IMR-90 (cell line): ENCODE results near the gene PCDH19. TPM values are rescaled to one million over a fixed set of nuclear protein-coding genes. Genes with fewer than 3 reads are reported as not detected.

Experiments
- ATAC-seq: fragments of 200-7000 bp; cut with Tn5 transposase; 2 replicates; pipeline ENCODE4 v1.9.1; 2020; ENCODE audit warnings: low read depth, mild to moderate bottlenecking, moderate library complexity
- BruUV-seq: library from RNA; stranded (reverse); fragments of 400-500 nt; replicated peaks from 2 replicates; lab custom pipeline; 2021; lab: Mats Ljungman, UMichigan
- CTCF ChIA-PET: fragments of 300-600 bp; formaldehyde crosslinking; extraction: SDS; loops from one replicate; lab custom pipeline; 2021; ENCODE audit warnings: antibody characterized with exemption; lab: Yijun Ruan, JAX
- POLR2A ChIA-PET: fragments of 300-600 bp; sonication (Branson Sonifier 250); formaldehyde crosslinking; loops from one replicate; lab custom pipeline; 2022; ENCODE audit warnings: antibody characterized with exemption; ENCODE audit not compliant: unreplicated experiment; lab: Charles Lee
- DNase-seq: peaks from one replicate; pipeline ENCODE4 v3.0.0; 2013
- H2AFZ ChIP-seq: replicated peaks from 2 replicates; pipeline ENCODE3; 2013; ENCODE audit warnings: low read length, mild to moderate bottlenecking; ENCODE audit not compliant: poor library complexity
- H2AK5ac ChIP-seq: 2 replicates; pipeline ENCODE4 v1.6.1; 2013; ENCODE audit warnings: low read depth, low read length, inconsistent platforms
- H2AK9ac ChIP-seq: replicated peaks from 2 replicates; pipeline ENCODE3; 2013; ENCODE audit warnings: mild to moderate bottlenecking, low read depth, low read length, moderate library complexity; ENCODE audit not compliant: poor library complexity
- H2BK120ac ChIP-seq: 2 replicates; pipeline ENCODE4 v1.6.1; 2013; ENCODE audit warnings: low read depth, low read length, inconsistent platforms
- H2BK15ac ChIP-seq: 3 replicates; pipeline ENCODE4 v1.6.1; 2013; ENCODE audit warnings: low read depth, low read length, inconsistent platforms
- H2BK20ac ChIP-seq: 2 replicates; pipeline ENCODE4 v1.6.1; 2013; ENCODE audit warnings: low read depth, mild to moderate bottlenecking, inconsistent platforms, low read length, moderate library complexity
- H2BK5ac ChIP-seq: 2 replicates; pipeline ENCODE4 v1.6.1; 2013; ENCODE audit warnings: mild to moderate bottlenecking, low read depth, low read length, inconsistent platforms; ENCODE audit not compliant: poor library complexity, severe bottlenecking
- H3K14ac ChIP-seq: replicated peaks from 2 replicates; pipeline ENCODE4 v1.6.1; 2013; ENCODE audit warnings: low read depth, low read length, inconsistent platforms
- H3K18ac ChIP-seq: 2 replicates; pipeline ENCODE4 v1.6.1; 2013; ENCODE audit warnings: low read depth, low read length, control low read depth
- H3K23ac ChIP-seq: 2 replicates; pipeline ENCODE4 v1.6.1; 2013; ENCODE audit warnings: low read depth, low read length, inconsistent platforms
- H3K27ac ChIP-seq: 2 replicates; pipeline ENCODE4 v1.5.1; 2013; ENCODE audit warnings: mild to moderate bottlenecking, control low read depth, low read length; ENCODE audit not compliant: insufficient read depth
- H3K27me3 ChIP-seq: 2 replicates; pipeline ENCODE4 v1.6.1; 2013; ENCODE audit warnings: low read length; ENCODE audit not compliant: control insufficient read depth, insufficient read depth
- H3K36me3 ChIP-seq: 2 replicates; pipeline ENCODE4 v1.6.1; 2013; ENCODE audit warnings: low read length, mixed read lengths; ENCODE audit not compliant: control insufficient read depth, insufficient read depth
- H3K4ac ChIP-seq: 2 replicates; pipeline ENCODE4 v1.6.1; 2013; ENCODE audit warnings: low read depth, low read length, inconsistent platforms
- H3K4me1 ChIP-seq: 2 replicates; pipeline ENCODE4 v1.6.1; 2013; ENCODE audit warnings: low read length, mixed read lengths; ENCODE audit not compliant: control insufficient read depth, insufficient read depth
- H3K4me2 ChIP-seq: 2 replicates; pipeline ENCODE4 v1.6.1; 2013; ENCODE audit warnings: low read depth, mild to moderate bottlenecking, control low read depth, low read length, moderate library complexity
- H3K4me3 ChIP-seq: 2 replicates; pipeline ENCODE4 v1.5.1; 2013; ENCODE audit warnings: low read depth, mild to moderate bottlenecking, control low read depth, low read length, moderate library complexity; ENCODE audit not compliant: insufficient read depth
- H3K56ac ChIP-seq: 2 replicates; pipeline ENCODE4 v1.6.1; 2013; ENCODE audit warnings: low read length, inconsistent platforms; ENCODE audit not compliant: insufficient read depth; ENCODE audit errors: extremely low read depth
- H3K79me1 ChIP-seq, 2 experiments: 2 replicates each; pipeline ENCODE4 v1.6.1; 2013; ENCODE audit warnings: low read length in 2 of 2, inconsistent platforms in 1 of 2, low read depth in 1 of 2
- H3K9ac ChIP-seq: 2 replicates; pipeline ENCODE4 v1.6.1; 2013; ENCODE audit warnings: low read depth, low read length, control low read depth
- H3K9me1 ChIP-seq: 2 replicates; pipeline ENCODE4 v1.6.1; 2013; ENCODE audit warnings: low read length, inconsistent platforms; ENCODE audit not compliant: insufficient read depth
- H3K9me3 ChIP-seq: 2 replicates; pipeline ENCODE4 v1.6.1; 2013; ENCODE audit warnings: low read length; ENCODE audit not compliant: control insufficient read depth, insufficient read depth
- H4K20me1 ChIP-seq: 2 replicates; pipeline ENCODE4 v1.6.1; 2013; ENCODE audit warnings: low read length, inconsistent platforms; ENCODE audit not compliant: insufficient read depth
- H4K5ac ChIP-seq: 2 replicates; pipeline ENCODE4 v1.6.1; 2013; ENCODE audit warnings: mild to moderate bottlenecking, low read depth, low read length, control low read depth
- H4K8ac ChIP-seq, 2 experiments: 2 replicates each; pipeline ENCODE4 v1.6.1; 2013; ENCODE audit warnings: low read depth in 2 of 2, low read length in 2 of 2, control low read depth in 1 of 2, inconsistent platforms in 1 of 2
- H4K91ac ChIP-seq: 2 replicates; pipeline ENCODE4 v1.6.1; 2013; ENCODE audit warnings: low read depth, low read length, inconsistent platforms; ENCODE audit not compliant: insufficient read depth
- BHLHE40 ChIP-seq: fragments of 150-350 bp; IDR thresholded peaks from 2 replicates; pipeline ENCODE4 v1.6.1; 2016; ENCODE audit warnings: mild to moderate bottlenecking, low read depth, low read length
- CEBPB ChIP-seq: IDR thresholded peaks from 2 replicates; pipeline ENCODE4 v1.6.1; 2012; ENCODE audit warnings: low read depth, low read length, improper control_type of control experiment
- CHD1 ChIP-seq: IDR thresholded peaks from 2 replicates; pipeline ENCODE4 v1.6.1; 2012; ENCODE audit warnings: low read depth, low read length, improper control_type of control experiment
- CTCF ChIP-seq: conservative IDR thresholded peaks from 2 replicates; pipeline ENCODE4 v1.5.1; 2012; ENCODE audit warnings: mild to moderate bottlenecking, low read depth, low read length, improper control_type of control experiment
- ELK1 ChIP-seq: fragments of 150-350 bp; IDR thresholded peaks from 2 replicates; pipeline ENCODE4 v1.6.1; 2016; ENCODE audit warnings: low read depth, mild to moderate bottlenecking, low read length, moderate library complexity, borderline replicate concordance
- FOS ChIP-seq: fragments of 150-350 bp; IDR thresholded peaks from 2 replicates; pipeline ENCODE4 v1.6.1; 2016; ENCODE audit warnings: low read depth, low read length
- MAFK ChIP-seq: IDR thresholded peaks from 2 replicates; pipeline ENCODE4 v1.6.1; 2012; ENCODE audit warnings: low read depth, low read length, improper control_type of control experiment
- MAZ ChIP-seq: IDR thresholded peaks from 2 replicates; pipeline ENCODE4 v1.6.1; 2012; ENCODE audit warnings: low read depth, mild to moderate bottlenecking, low read length, improper control_type of control experiment, moderate library complexity, borderline replicate concordance
- MXI1 ChIP-seq: IDR thresholded peaks from 2 replicates; pipeline ENCODE4 v1.6.1; 2012; ENCODE audit warnings: low read depth, mild to moderate bottlenecking, low read length, moderate library complexity, borderline replicate concordance
- NFE2L2 ChIP-seq: fragments of 150-350 bp; IDR thresholded peaks from 2 replicates; pipeline ENCODE4 v1.6.1; 2016; ENCODE audit warnings: low read depth, mild to moderate bottlenecking, low read length
- POLR2A ChIP-seq: IDR thresholded peaks from 2 replicates; pipeline ENCODE4 v1.6.1; 2012; ENCODE audit warnings: mild to moderate bottlenecking, low read depth, low read length
- RAD21 ChIP-seq: IDR thresholded peaks from 2 replicates; pipeline ENCODE4 v1.6.1; 2012; ENCODE audit warnings: low read length, improper control_type of control experiment
- RCOR1 ChIP-seq: IDR thresholded peaks from 2 replicates; pipeline ENCODE4 v1.6.1; 2012; ENCODE audit warnings: mild to moderate bottlenecking, low read length, improper control_type of control experiment; ENCODE audit not compliant: insufficient replicate concordance
- RFX5 ChIP-seq: IDR thresholded peaks from 2 replicates; pipeline ENCODE4 v1.8.0; 2012; ENCODE audit warnings: low read depth, mild to moderate bottlenecking, low read length, moderate library complexity
- SMC3 ChIP-seq: fragments of 150-350 bp; IDR thresholded peaks from 2 replicates; pipeline ENCODE4 v1.6.1; 2016; ENCODE audit warnings: low read depth, mild to moderate bottlenecking, antibody characterized with exemption, low read length, moderate library complexity
- USF2 ChIP-seq: fragments of 150-350 bp; IDR thresholded peaks from 2 replicates; pipeline ENCODE4 v1.6.1; 2017; ENCODE audit warnings: mild to moderate bottlenecking, antibody characterized with exemption, low read length, low read depth
- WGBS, 2 experiments: methylation state at CpG; one replicate each; pipeline versions ENCODE4 v1.1.5 to v1.1.7; 2013; ENCODE audit warnings: missing lambda C conversion rate in 2 of 2; ENCODE audit not compliant: insufficient read length in 1 of 2; ENCODE audit errors: extremely low coverage in 2 of 2; 5-methylcytosine and 5-hydroxymethylcytosine counted together
- dilution Hi-C: fragments of 300-500 bp; cut with HindIII; formaldehyde crosslinking; loops from one replicate; pipeline ENCODE4 v1.14.3; 2018; ENCODE audit warnings: low sequenced_read_pairs; ENCODE audit not compliant: unreplicated experiment
- in situ Hi-C: fragments of 300-500 bp; cut with MboI; formaldehyde crosslinking; loops from 3 replicates; pipeline ENCODE4 v1.14.3; 2019; ENCODE audit warnings: low sequenced_read_pairs, inconsistent platforms, mixed read lengths
- intact Hi-C: fragments of 100-400 bp; cut with micrococcal nuclease; formaldehyde crosslinking; loops from 2 replicates; pipeline ENCODE4 v1.10.0; 2022
- polyA plus RNA-seq, 3 experiments: library from polyadenylated mRNA; depleted of rRNA; stranded (reverse); fragments of >200 nt; gene quantifications; 2 replicates each; pipeline ENCODE4 v1.2.3, GENCODE V29; 2012; ENCODE audit warnings: low replicate concordance in 1 of 3
- total RNA-seq: library from RNA; depleted of rRNA; stranded (reverse); fragments of >200 nt; gene quantifications from 2 replicates; pipeline ENCODE4 v1.2.3, GENCODE V29; 2012

The PCDH19 gene
- total and polyA plus RNA-seq, 2 of the 4 experiments (the other 2 are of a cell fraction), result not detected

DNA sequence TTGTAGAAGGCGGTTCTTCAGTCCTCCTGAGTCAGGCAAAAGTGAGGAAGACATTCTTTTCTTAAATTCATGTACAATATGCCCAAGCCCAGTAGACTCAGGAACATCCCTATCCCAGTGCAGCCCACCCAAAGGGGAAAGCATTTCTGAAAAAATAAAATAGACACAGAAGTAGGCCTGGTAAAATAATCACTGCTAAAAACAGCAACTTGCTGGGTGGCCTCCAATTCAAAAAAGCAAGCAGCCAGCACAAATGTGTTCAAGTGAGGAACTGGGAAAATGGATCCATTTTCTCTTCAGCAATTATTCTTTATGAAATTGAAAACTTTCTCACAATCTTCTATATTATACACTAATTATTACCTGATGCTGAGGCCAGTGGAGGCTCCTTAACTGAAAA, 165.4 kb downstream of the PCDH19 start:
- no peak overlapping the region for H3K4me3 ChIP-seq
- BruUV-seq, result no TSS peak
- no peak overlapping the region for H4K8ac ChIP-seq
- no peak overlapping the region for H2AK5ac ChIP-seq
- no CpG with 5 or more reads among the region's 1 CpG for WGBS, 2 experiments
- H3K14ac ChIP-seq, result no peak overlapping the region
- no peak overlapping the region for H3K9ac ChIP-seq
- H4K91ac ChIP-seq, result no peak overlapping the region
- H3K4me2 ChIP-seq, result no peak overlapping the region
- DNase-seq, result no peak
- no peak overlapping the region for H2BK15ac ChIP-seq
- no peak overlapping the region for H3K23ac ChIP-seq
- H2AK9ac ChIP-seq, result no peak overlapping the region
- TF ChIP-seq NFE2L2, result no peak
- TF ChIP-seq ELK1, result no peak
- TF ChIP-seq SMC3, result no peak
- no peak for TF ChIP-seq CTCF
- no peak for TF ChIP-seq MAZ
- TF ChIP-seq RFX5, result no peak
- TF ChIP-seq MXI1, result no peak
- no peak for TF ChIP-seq USF2
- no peak for TF ChIP-seq CHD1
- no peak for TF ChIP-seq RCOR1
- TF ChIP-seq FOS, result no peak
- no peak for TF ChIP-seq BHLHE40
- no peak for TF ChIP-seq CEBPB
- no peak for TF ChIP-seq RAD21
- no peak for TF ChIP-seq MAFK
- no peak for TF ChIP-seq POLR2A
- H3K36me3 ChIP-seq, result no peaks in the 10 kb centered on the region
- no peak overlapping the region for H2BK120ac ChIP-seq
- no peak overlapping the region for H3K27ac ChIP-seq
- no peaks in the 10 kb centered on the region; the same call in 1 of the 2 replicates for H3K27me3 ChIP-seq
- ChIA-PET POLR2A (no interaction called here), CTCF (no interaction called here)
- no peak overlapping the region for H3K56ac ChIP-seq
- H3K18ac ChIP-seq, result no peak overlapping the region
- dilution Hi-C loops (no loop called here), intact Hi-C loops (no loop called here), in situ Hi-C loops (no loop called here)
- no peaks in the 10 kb centered on the region for H3K4me1 ChIP-seq
- H3K9me1 ChIP-seq, result no peaks in the 10 kb centered on the region
- no peak overlapping the region for H2BK5ac ChIP-seq
- no peaks in the 10 kb centered on the region for H3K79me1 ChIP-seq
- H3K9me3 ChIP-seq, result no peaks in the 10 kb centered on the region; the same call in 1 of the 2 replicates
- ATAC-seq, result no peak
- H4K20me1 ChIP-seq, result no peaks in the 10 kb centered on the region
- no peak overlapping the region for H2AFZ ChIP-seq
- H3K4ac ChIP-seq, result no peak overlapping the region
- no peak overlapping the region for H2BK20ac ChIP-seq
- H4K5ac ChIP-seq, result no peak overlapping the region
